ENCODE measurements around the gene FGFBP1. TPM values are rescaled to one million over a fixed set of nuclear protein-coding genes. Genes with fewer than 3 reads are reported as not detected.

Gene FGFBP1
- total RNA-seq, 1 experiment from 2014 or later = 0.88 TPM

GRCh38 chr4:15913631-15913970 is 24.9 kb downstream of the FGFBP1 start:
- H3K4me3 ChIP-seq (ENCODE audit: low read depth, low read length) = no peak overlapping the region
- no peaks in the 10 kb centered on the region for H3K36me3 Mint-ChIP-seq (ENCODE audit: insufficient read depth, unreplicated experiment)
- no peaks in the 10 kb centered on the region for H3K9me3 ChIP-seq
- intact Hi-C loops (cut with micrococcal nuclease; ENCODE audit: unreplicated experiment) = no loop called here
- TF ChIP-seq CTCF (IDR thresholded peaks at IDR 0.05; ENCODE audit: insufficient read depth in 1 of 2, low read depth in 1 of 2, low read length in 1 of 2, severe bottlenecking in 1 of 2, unreplicated experiment in 1 of 2) = no peak
- CTCF ChIA-PET = no interaction called here
- H3K36me3 ChIP-seq (ENCODE audit: control insufficient read depth, insufficient read depth, low read length) = no peaks in the 10 kb centered on the region
- peaks cover 11% of the 10 kb centered on the region for H3K9me3 Mint-ChIP-seq (ENCODE audit: unreplicated experiment)
- no peaks in the 10 kb centered on the region for H3K27me3 ChIP-seq (replicated peaks; ENCODE audit: control insufficient read depth, insufficient read depth, low read length)
- BruUV-seq (replicated peaks) = no TSS peak
- peaks cover 2% of the 10 kb centered on the region for H3K27me3 Mint-ChIP-seq (ENCODE audit: insufficient read depth, unreplicated experiment)
- H3K4me3 Mint-ChIP-seq (ENCODE audit: unreplicated experiment) = no peak overlapping the region
- H3K27ac Mint-ChIP-seq (ENCODE audit: unreplicated experiment) = no peak overlapping the region
- POLR2A ChIA-PET = no interaction called here
- peaks cover 4% of the 10 kb centered on the region; the same call in 1 of the 2 replicates for H3K4me1 ChIP-seq
- no peak for DNase-seq
- H3K4me1 Mint-ChIP-seq (ENCODE audit: low read depth, unreplicated experiment) = no peaks in the 10 kb centered on the region

GRCh38 chr4:15912961-15913630 is 25.4 kb downstream of the FGFBP1 start:
- no TSS peak for BruUV-seq (replicated peaks)
- no peaks in the 10 kb centered on the region for H3K36me3 Mint-ChIP-seq (ENCODE audit: insufficient read depth, unreplicated experiment)
- H3K27me3 ChIP-seq (replicated peaks; ENCODE audit: control insufficient read depth, insufficient read depth, low read length) = no peaks in the 10 kb centered on the region
- H3K9me3 ChIP-seq = no peaks in the 10 kb centered on the region
- H3K4me3 ChIP-seq (ENCODE audit: low read depth, low read length) = no peak overlapping the region
- TF ChIP-seq CTCF (IDR thresholded peaks at IDR 0.05; ENCODE audit: insufficient read depth in 1 of 2, low read depth in 1 of 2, low read length in 1 of 2, severe bottlenecking in 1 of 2, unreplicated experiment in 1 of 2) = no peak
- H3K27me3 Mint-ChIP-seq (ENCODE audit: insufficient read depth, unreplicated experiment) = peaks cover 2% of the 10 kb centered on the region
- intact Hi-C loops (cut with micrococcal nuclease; ENCODE audit: unreplicated experiment) = no loop called here
- no peak overlapping the region for H3K4me3 Mint-ChIP-seq (ENCODE audit: unreplicated experiment)
- H3K4me1 Mint-ChIP-seq (ENCODE audit: low read depth, unreplicated experiment) = no peaks in the 10 kb centered on the region
- POLR2A ChIA-PET = no interaction called here
- H3K4me1 ChIP-seq = peaks cover 4% of the 10 kb centered on the region; the same call in 1 of the 2 replicates
- DNase-seq = no peak
- no peaks in the 10 kb centered on the region for H3K36me3 ChIP-seq (ENCODE audit: control insufficient read depth, insufficient read depth, low read length)
- peaks cover 11% of the 10 kb centered on the region for H3K9me3 Mint-ChIP-seq (ENCODE audit: unreplicated experiment)
- H3K27ac Mint-ChIP-seq (ENCODE audit: unreplicated experiment) = no peak overlapping the region
- CTCF ChIA-PET = no interaction called here

GRCh38 chr4:15912236-15912635 is 26.3 kb downstream of the FGFBP1 start:
- POLR2A ChIA-PET = no interaction called here
- Histone ChIP-seq H3K4me3 (ENCODE audit: low read depth, low read length) (no peak overlapping the region), H3K36me3 (ENCODE audit: control insufficient read depth, insufficient read depth, low read length) (no peaks in the 10 kb centered on the region), H3K9me3 (no peaks in the 10 kb centered on the region), H3K27me3 (replicated peaks; ENCODE audit: control insufficient read depth, insufficient read depth, low read length) (no peaks in the 10 kb centered on the region), H3K4me1 (peaks cover 4% of the 10 kb centered on the region; the same call in 1 of the 2 replicates)
- intact Hi-C loops (cut with micrococcal nuclease; ENCODE audit: unreplicated experiment) = no loop called here
- no peak for DNase-seq
- CTCF ChIA-PET = no interaction called here
- no peak for TF ChIP-seq CTCF (IDR thresholded peaks at IDR 0.05; ENCODE audit: insufficient read depth in 1 of 2, low read depth in 1 of 2, low read length in 1 of 2, severe bottlenecking in 1 of 2, unreplicated experiment in 1 of 2)
- H3K27ac Mint-ChIP-seq (ENCODE audit: unreplicated experiment) = no peak overlapping the region
- H3K9me3 Mint-ChIP-seq (ENCODE audit: unreplicated experiment) = peaks cover 11% of the 10 kb centered on the region
- no peak overlapping the region for H3K4me3 Mint-ChIP-seq (ENCODE audit: unreplicated experiment)
- H3K36me3 Mint-ChIP-seq (ENCODE audit: insufficient read depth, unreplicated experiment) = no peaks in the 10 kb centered on the region
- no peaks in the 10 kb centered on the region for H3K4me1 Mint-ChIP-seq (ENCODE audit: low read depth, unreplicated experiment)
- BruUV-seq (replicated peaks) = no TSS peak
- H3K27me3 Mint-ChIP-seq (ENCODE audit: insufficient read depth, unreplicated experiment) = peaks cover 2% of the 10 kb centered on the region
